Putamen (tissue), 1 donor: ENCODE results near the gene MUC15.
"Not testable (repeated sequence)": the region's sequence is repeated elsewhere in the genome, so short reads cannot be mapped to it uniquely, and the experiment has no call there.

Source experiments
- DNase-seq: peaks from one replicate; pipeline ENCODE4 v3.0.0-alpha.2; 2016; ENCODE audit warnings: low spot score

Gene MUC15, protein sequence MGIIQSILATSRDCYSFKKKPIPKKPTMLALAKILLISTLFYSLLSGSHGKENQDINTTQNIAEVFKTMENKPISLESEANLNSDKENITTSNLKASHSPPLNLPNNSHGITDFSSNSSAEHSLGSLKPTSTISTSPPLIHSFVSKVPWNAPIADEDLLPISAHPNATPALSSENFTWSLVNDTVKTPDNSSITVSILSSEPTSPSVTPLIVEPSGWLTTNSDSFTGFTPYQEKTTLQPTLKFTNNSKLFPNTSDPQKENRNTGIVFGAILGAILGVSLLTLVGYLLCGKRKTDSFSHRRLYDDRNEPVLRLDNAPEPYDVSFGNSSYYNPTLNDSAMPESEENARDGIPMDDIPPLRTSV

DNA sequence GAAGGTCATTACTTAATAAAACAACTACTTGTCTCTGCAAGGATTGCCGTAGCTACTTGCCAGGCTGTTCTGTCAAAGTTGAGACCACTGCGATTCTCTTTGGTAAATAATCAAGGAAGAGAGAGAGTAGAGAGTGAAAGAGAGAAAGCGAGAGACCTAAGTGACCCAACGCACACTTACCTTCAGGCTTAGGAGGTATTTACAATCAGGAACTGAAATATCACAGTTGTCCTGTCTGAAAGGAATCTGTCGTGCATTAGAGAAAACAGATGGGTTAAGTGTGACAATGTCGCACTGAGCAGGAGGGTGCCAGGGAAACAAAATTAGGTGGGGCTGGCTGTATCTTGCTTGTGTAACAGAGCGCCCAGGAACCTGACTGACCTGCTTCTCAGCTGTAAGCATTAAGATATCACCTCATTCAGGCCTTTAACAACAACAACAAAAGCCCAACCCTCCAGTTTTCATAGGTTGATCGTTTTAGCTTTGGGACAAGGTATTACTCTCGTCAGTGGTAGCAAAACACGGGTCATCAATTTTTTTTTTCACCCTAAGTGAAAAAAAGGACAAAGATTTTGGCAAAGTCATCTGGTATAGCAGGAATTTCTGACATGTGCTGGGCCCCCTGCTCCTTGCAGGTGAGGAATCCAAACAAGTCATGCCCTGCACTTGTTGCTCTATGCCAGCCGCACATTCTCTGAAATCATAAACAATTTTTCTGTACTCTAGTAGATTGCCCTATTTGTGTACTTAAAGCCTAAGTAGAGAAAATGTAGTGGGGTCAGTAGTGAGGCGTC, at the start of gene MUC15:
Gene MUC15 (minus strand): TSS at position 403 of the 794 bp plus-strand sequence. CDS start 5,169 bp downstream, outside the sequence.
- no peak for DNase-seq

DNA sequence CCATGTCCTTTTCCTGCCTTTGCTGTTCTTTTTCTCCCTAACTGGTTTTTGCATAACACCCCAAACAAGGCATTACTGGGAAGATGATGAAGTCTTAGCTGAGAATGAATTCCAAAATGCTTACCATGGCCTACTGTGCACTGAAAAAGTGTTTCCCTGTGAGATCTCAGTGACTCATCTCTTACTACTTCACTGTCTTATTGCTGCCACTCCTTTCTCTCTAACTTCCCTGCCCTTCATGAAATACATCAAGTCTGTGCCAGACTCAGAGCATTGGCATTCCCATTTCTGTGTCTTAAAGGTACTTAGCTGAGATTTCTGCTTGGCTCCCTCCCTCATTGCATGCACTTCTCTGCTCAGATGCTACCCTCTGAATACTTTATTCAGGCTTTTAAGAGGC, 49.1 kb upstream of the MUC15 start:
- no peak for DNase-seq

DNA sequence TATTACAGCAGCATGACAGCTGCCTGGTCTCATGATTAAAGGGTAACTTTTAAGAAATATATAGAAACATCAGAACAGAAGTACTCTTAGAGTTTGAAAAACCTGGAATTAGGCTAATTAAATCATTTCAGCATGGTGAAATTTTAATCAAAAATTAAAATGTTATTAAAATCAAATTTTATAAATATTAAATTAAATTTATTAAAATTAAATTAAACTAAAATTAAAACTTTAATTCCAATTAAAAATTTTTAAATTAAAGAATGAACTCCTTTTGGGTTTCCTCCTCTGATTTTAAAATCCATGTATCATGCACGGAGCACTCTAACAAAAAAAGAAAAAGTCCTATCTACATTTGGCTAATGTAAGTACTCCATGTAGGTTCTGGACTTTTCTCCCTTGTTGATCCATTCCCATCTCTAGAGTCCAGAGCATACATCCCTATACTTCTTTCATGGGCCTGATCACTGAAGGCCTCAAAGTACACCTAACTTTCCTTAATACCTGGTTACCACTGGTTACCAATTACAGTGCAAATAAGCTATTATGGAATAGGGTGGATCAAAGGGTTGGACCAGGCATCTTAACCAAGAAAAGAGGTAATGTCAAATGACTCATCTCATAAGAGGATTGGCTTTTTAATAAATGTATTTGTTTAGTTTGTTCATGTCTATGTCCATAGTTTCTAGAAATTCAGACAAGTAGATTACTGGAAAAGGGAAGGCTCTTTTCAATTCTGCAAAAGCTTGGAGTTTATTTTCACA, 48.4 kb upstream of the MUC15 start:
- DNase-seq, result no peak

DNA sequence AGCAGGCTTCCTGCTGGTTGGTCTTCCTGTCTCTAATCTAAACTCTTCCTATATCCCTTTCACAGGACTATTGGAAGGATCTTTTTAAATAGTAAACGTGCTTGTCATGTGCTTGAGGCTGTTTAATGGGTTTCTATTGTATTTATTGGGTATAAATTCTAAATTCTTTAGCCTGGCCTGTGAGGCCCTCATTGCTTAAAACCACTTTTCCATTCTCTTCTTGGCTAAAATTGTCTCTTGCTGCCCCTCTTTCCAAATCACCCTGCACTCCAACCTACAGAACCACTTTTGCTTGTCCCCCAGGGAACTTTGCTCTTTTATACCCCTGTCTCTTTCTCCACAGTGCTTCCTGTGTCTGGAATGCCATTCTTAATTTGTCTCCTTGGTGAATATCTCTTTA, 46.4 kb upstream of the MUC15 start:
- DNase-seq, result no peak

DNA sequence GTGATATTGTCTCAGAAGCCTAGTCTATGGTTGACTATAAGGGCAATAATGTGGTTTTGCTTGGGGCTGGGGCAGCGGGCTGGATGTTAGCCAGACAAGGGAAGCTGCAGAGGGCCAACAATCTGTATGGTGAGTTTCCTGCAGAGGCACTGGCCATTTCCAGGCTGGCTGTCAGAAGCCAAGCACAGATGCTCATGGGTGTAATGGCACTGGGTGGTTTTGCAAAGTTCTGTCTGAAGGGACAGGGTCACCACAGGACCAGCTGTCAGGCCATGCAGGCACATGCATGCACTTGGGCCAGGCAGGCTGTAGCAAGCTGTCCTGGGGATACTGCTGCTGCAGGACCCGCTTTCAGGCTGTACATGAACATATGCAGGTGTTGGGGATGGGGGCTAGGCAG, 41.7 kb upstream of the MUC15 start:
- no peak for DNase-seq

DNA sequence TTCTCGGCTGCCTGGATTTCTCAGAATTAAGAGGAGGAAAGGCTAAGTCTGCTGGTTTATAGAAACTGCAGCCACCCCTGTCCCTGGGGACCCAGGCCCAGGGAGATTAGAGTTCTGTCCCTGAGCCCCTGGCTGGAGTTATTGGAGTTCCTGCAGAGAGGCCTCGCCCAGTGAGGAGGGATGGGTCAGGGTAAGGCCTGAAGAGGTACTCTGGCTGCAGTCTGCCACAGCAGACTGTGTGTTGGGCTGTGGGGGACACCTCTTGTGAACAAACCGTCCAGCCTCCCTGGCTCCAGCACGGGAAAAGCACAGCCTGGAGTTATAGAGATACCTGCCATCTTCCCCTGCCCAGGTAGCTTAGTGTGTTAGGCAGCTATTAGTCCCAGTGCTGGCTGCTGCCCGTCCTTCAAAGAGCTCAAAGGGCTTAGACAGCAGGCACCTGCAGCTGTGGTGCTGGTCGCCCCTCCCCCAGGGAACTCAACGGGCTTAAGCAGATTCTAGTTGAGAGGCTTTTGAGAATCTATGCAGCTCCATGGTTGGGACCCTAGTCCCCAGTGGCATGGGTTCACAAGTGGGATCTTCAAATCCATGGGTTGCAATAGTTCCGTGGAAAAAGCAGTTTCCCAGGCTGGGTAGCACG, 36.6 kb upstream of the MUC15 start:
- DNase-seq, result no peak

DNA sequence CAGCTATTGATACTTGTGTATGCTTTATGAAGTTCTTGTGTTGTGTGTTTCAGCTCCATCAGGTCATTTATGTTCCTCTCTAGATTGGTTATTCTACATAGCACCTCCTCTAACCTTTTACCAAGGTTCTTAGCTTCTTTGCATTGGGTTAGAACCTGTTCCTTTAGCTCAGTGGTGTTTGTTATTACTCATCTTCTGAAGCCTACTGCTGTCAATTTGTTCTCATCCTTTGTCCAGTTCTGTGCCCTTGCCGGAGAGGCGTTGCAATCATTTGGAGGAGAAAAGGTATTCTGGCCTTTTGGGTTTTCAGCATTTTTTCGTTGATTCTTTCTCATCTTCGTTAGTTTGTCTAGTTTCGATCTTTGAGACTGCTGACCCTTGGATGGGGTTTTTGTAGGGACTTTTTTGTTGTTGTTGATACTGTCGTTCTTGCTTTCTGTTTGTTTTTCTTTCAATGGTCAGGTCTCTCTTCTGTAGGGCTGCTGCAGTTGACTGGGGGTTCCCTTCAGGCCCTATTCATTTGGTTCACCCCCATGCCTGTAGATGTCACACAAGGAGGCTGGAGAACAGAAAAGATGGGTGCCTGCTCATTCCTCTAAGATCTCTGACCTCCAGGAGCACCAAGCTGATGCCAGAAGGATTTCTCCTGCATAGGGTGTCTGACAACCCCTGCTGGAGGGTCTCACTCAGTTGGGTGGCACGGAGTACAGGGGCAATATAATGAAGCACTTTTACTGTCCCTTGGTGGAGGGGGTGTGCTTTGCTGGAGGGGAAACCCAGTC, 35.9 kb upstream of the MUC15 start:
- DNase-seq, result no peak

DNA sequence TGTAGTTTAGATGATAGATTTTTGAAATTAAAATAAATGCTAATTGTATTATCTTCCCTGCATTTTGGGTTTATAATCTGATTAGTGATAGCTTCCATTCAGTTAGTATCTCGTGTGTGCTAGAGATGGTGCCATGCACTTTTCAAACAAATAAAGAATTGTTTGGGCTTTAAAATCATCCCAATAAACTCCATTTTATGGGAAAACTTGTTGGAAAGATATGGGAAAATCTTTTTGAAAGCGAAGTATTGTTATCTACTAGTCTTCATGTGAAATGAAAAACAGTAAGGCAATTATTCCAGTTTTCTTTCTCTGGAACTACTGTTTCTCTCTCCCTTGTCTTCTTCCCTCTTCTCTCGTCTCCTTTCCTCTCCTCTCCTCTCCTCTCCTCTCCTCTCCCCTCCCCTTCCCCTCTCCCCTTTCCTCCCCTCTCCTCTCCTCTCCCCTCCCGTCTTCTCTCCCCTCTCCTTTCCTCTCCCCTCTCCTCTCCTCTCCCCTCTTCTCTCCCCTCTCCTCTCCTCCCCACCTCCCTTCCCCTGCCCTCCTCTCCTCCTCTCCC, 27.9 kb upstream of the MUC15 start:
- DNase-seq, result no peak

DNA sequence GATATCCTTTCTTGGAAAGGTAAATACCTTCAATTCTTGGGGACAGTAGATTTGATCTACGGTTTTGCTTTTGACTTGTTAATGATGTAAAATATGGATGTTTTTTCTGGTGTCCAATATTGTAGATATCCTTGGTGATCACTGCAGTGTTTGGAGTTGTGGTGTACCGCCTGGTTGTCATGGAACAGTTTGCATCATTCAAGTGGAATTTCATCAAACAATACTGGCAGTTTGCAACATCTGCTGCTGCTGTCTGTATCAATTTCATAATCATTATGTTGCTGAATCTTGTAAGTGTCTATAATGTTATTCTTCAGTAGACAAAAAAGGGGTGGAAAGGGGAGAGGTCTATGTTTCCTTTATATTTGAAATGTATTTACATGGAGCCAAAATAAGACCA, 27.4 kb upstream of the MUC15 start:
- no peak for DNase-seq

DNA sequence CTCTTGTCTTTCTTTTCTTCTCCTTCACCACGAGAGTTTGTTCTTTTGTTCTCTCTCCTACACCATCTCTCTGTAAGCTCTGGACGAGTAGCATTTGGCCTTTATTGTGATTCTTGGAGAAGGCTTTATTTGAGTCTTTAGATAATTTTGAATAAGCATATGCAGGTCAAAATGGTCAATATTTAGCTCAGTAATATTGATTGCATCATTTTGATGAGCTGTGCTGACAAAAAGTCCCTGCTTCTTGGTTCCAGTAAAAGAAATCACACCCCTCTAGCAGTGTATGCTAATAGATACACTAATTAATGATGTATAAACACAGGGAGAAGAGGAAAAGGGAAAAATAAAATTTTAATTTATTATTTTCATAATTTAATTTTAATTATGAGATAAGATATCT, 25.8 kb upstream of the MUC15 start:
- no peak for DNase-seq

DNA sequence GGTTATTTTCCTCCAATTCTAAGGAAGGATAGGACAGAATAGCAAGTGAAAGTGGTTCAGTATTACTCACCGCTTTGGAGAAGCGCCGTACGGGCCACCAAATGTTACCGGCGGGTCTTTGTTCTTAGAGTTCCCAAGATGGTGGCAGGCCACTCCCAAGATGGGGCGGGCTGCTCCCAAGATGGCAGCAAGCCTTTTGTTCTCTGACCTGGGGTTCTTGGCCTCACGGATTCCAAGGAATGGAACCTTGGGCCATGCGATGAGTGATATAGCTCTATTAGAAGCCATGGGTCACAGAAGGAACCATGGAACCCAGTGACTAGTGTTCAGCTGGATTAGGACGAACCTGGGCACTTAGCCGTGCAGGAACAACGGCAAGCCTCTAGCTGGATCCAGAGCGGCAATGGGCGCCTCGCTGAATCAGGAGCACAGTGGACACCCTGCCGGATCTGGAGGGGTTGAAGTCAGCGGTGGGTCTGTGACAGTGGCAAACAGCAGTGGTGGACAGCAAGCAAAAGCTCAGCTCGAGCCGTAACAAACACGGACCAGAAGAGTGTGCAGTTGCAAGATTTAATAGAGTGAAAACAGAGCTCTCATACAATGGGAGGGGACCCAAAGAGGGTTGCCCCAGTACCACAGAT, 25.1 kb upstream of the MUC15 start:
- DNase-seq, result not testable (repeated sequence)

DNA sequence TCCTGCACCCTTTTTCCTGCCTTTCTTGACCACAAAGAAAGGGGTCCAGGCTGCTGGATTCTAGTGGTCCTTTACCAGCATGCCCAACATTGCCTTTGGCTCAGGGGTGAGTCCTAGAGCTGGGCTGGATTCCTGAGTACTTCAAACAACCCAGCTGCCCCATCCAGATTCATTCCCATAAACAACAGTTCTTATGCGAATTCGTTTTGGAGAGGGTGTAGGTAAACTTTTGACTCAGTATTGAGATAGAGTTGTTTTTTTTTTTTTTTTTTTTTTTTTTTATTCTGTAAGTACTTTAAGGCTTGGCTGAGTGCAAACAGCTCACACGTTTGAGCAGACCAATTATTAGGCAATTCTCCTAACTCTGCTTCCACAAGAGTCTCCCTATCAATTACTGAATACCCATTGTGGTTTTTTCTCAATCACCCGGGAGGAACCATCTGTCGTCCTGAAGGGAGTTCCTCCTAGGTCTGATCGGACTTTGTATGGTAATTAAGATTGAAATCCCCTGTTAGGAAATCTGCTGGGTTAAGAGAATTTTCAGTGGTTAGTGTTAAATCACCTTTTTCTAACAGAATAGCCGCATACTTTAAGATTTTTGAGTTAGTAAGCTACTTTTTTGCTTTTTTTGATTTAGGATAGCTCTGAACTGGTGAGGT, 23.3 kb upstream of the MUC15 start:
- DNase-seq, result not testable (repeated sequence)

DNA sequence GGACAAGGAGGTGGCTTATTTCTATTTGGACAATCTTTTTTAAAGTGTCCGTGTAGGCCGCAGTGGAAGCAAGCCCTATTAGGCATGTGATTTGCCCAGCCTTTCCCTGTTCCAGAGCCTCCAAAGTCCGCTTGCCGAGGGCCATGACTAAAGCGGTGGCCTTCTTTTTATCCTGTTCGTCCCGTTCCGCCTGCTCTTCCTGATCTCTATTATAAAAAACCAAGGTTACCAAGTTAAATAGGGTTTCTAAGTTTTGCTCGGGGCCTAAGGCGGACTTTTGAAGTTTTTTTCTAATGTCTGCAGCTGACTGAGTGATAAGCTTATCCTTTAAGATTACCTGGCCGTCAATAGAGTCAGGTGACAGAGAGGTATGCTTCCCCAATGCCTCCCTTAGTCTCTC, 21.6 kb upstream of the MUC15 start:
- no peak for DNase-seq

DNA sequence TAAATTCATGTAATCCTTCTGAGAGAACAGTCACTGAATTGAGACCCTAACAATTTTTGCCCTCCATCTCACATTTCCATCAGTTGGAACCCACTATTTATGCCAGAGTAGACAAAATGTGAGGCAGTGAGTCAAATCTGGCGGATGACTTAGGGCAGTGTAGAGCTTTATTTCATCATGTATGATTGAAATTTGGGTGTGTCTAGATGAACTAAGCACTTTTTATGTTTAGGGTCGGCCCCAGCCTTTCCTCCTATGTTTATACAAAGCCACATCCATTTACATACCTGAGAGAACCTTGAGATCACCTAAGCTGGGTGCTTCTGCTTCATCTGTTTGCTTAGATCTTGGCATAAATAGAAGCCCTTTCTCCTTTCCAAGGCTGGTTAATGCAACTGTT, 15.0 kb upstream of the MUC15 start:
- no peak for DNase-seq

DNA sequence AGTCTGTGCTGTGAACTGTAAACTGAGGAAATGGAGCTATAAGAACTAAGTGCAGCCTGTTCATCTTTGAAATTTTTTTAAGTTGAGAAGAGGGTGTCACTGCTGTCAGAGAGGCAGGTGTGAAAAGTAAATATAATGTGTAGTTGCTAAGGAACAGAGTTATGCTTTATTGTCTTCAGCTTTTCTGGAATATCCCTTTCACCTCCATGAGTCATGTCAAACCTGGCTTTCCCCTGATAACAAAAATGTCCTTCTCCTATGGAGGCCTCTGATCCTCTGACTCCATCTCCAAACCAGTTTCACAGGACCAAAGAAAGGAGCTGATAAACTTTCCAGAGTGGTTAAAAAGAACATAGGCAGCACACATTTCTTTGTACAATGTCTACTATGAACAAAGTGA, 12.8 kb upstream of the MUC15 start:
- no peak for DNase-seq

DNA sequence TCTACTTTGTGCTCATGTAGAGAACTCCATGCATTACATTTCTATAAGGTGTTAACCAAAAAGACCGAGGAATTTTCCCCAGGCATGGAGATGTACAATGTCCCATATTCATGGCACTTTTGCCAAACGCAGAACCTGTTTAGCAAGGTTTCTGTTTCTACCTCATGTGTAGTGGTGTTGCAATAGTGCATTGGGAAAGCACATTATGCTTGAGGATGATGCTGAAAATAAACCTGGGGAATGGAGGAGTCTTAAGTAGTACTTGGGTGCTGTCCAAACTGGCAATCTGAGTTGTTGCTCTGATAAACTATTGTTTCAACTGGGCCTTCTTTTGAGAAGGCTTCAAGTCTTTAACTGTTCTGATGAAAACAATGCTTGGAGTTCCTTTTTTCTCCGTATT, 11.5 kb upstream of the MUC15 start:
- DNase-seq, result no peak

DNA sequence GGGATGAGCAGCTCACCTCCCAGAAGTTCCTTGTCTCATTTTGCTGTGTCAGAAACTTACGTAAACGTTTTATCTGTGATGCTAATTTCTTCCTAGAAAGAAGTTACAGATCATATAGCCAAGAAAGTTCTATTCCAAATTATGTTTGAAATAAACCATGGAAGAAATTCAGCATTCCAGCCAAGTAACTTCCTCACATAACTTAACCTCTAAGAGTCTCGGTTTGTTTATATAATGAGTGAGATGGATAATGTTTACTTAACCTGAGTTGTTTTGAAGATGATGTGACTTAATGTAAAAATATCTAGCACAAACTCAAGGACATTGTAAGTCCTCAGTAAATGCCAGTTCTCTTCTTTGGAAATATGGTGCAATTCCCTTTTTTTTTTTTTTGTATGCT, 8.9 kb upstream of the MUC15 start:
- DNase-seq, result no peak

DNA sequence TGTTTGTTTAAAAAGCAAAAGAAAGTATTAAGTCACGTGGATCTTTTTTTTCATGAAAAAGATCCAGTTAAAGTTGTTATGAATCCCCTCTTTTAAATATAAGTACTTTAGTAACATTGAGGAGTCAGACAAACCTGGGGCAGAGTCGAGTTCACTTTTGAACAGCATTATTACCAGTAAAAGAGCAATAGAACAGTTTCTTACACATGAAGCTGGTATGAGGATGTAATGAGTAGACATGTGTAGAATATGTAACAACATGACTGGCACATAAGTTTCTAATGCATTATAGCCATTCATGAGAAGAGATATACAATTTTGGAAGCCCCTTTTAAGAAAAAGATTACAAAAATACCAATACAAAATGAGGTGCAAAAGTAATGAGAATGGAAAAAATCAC, 7.6 kb upstream of the MUC15 start:
- DNase-seq, result no peak

DNA sequence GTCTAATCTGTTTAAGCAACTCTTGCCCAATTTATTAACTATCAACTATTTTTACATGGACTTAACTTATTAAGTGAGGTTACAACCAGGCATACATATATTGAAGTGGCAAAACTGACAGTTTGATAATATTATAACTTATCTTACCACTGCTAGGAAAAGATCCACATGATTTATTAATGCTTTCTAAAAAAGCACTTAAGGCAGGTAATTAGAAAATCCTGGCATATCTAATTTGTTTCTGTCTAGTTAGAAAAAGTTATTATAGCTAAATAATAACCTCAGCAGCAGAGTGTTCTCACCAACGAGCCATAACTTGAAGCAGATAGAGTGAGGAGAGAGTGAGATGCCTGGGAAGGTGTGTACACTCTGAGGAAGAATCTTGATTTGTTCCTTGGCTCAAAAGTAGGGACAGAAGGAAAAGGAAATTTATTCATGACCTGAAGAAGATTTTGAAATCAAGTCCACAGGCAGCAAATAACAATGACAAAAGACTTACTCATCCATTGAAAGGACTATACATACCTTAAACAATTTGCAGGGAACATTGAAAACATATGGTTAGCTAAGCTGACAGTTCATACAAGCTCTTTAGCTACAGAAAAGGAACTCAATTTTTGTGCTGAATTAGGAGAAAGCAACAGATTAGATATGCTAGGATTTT, 7.1 kb upstream of the MUC15 start:
- DNase-seq, result no peak

DNA sequence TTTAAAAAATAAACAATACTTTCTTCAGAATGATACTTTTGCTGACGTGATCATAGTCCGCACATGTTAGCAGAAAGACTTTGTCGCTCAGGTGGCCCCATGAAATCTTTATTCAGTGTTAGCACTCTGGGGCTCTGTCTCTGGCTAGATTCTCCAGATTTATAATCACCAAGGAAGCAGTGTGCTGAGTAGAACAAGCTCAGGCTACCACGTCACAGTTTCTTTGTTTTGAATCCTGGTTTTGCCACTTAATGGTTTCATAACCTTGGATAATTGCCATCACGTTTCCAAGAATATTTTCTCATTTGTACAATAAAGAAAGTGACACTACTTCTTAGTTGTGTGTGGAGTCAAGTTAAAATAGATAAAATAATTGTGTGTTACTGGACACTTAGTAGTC, 3.9 kb upstream of the MUC15 start:
- DNase-seq, result no peak
